SU-DHL-6 (cell line): Measurements from ENCODE around the gene RPH3AL.

Source experiments
- H2AFZ ChIP-seq: fragments of 200-600 bp; sonication (generic); 2 replicates; pipeline ENCODE4 v1.6.1; 2014; ENCODE audit warnings: low read depth, mild to moderate bottlenecking, moderate library complexity, mixed read lengths, antibody characterized with exemption, low read length; ENCODE audit not compliant: severe bottlenecking
- H3F3A ChIP-seq: fragments of 200-600 bp; shearing (Covaris generic); 2 replicates; pipeline ENCODE4 v1.6.0; 2016; ENCODE audit warnings: antibody characterized with exemption, mild to moderate bottlenecking; ENCODE audit not compliant: insufficient read depth
- H3K27ac ChIP-seq: fragments of 200-600 bp; sonication (generic); 2 replicates; pipeline ENCODE4 v1.5.1; 2016; ENCODE audit warnings: low read depth, mild to moderate bottlenecking, low read length, moderate library complexity, mixed read lengths
- H3K27me3 ChIP-seq: fragments of 200-600 bp; sonication (generic), shearing (Covaris generic); 2 replicates; pipeline ENCODE4 v1.6.0; 2014; ENCODE audit warnings: mild to moderate bottlenecking, low read length
- H3K36me3 ChIP-seq: fragments of 200-600 bp; sonication (generic); 2 replicates; pipeline ENCODE4 v1.6.1; 2014; ENCODE audit warnings: mild to moderate bottlenecking, low read length, mixed read lengths
- H3K4me2 ChIP-seq: fragments of 300-600, 200-600 bp; shearing (Covaris generic), sonication (generic); 2 replicates; pipeline ENCODE4 v1.6.0; 2014; ENCODE audit warnings: low read length, low read depth, mild to moderate bottlenecking; ENCODE audit not compliant: poor library complexity, severe bottlenecking
- H3K4me3 ChIP-seq: fragments of 200-600 bp; sonication (generic); 2 replicates; pipeline ENCODE4 v1.5.1; 2014; ENCODE audit warnings: antibody characterized with exemption, low read length, mild to moderate bottlenecking, mixed read lengths; ENCODE audit not compliant: insufficient read depth, poor library complexity, severe bottlenecking
- H3K79me2 ChIP-seq: fragments of 200-600 bp; sonication (generic); 2 replicates; pipeline ENCODE4 v1.6.1; 2014; ENCODE audit warnings: mild to moderate bottlenecking, low read length, moderate library complexity; ENCODE audit not compliant: insufficient read depth
- H3K9ac ChIP-seq: fragments of 200-600 bp; sonication (generic); 2 replicates; pipeline ENCODE4 v1.7.0; 2014; ENCODE audit warnings: mild to moderate bottlenecking, low read length
- H3K9me2 ChIP-seq: fragments of 200-600 bp; sonication (generic); replicated peaks from 2 replicates; pipeline ENCODE4 v1.6.1; 2014; ENCODE audit warnings: low read length; ENCODE audit not compliant: insufficient read depth
- H3K9me3 ChIP-seq: fragments of 200-600 bp; sonication (generic); 2 replicates; pipeline ENCODE4 v1.6.1; 2014; ENCODE audit warnings: low read length, mixed read lengths; ENCODE audit not compliant: insufficient read depth
- H4K20me1 ChIP-seq: fragments of 200-600 bp; sonication (generic); 2 replicates; pipeline ENCODE4 v1.6.1; 2014; ENCODE audit warnings: low read depth, mild to moderate bottlenecking, antibody characterized with exemption, low read length, moderate library complexity, mixed read lengths
- CTCF ChIP-seq: fragments of 200-600 bp; sonication (generic); IDR thresholded peaks from one replicate; pipeline ENCODE4 v1.5.1; 2017; ENCODE audit warnings: antibody characterized with exemption, mild to moderate bottlenecking, low read length, moderate library complexity; ENCODE audit not compliant: insufficient read depth, poor library complexity, severe bottlenecking
- EZH2phosphoT487 ChIP-seq: fragments of 200-600 bp; sonication (generic), shearing (Covaris generic); conservative IDR thresholded peaks from 2 replicates; pipeline ENCODE4 v1.6.1; 2018; ENCODE audit warnings: mild to moderate bottlenecking, antibody characterized with exemption, low read length, moderate library complexity, mixed read lengths

Gene RPH3AL

GRCh38 chr17:228951-229708 is 123.5 kb downstream of the RPH3AL start:
- no peaks in the 10 kb centered on the region for H3F3A ChIP-seq
- H3K4me2 ChIP-seq: no peak overlapping the region
- H3K4me3 ChIP-seq: no peak overlapping the region
- H2AFZ ChIP-seq: no peak overlapping the region
- H3K27ac ChIP-seq: no peak overlapping the region
- no peak overlapping the region for H3K9ac ChIP-seq
- no peaks in the 10 kb centered on the region for H3K9me3 ChIP-seq
- no peaks in the 10 kb centered on the region for H3K9me2 ChIP-seq
- H3K36me3 ChIP-seq: no peaks in the 10 kb centered on the region
- H4K20me1 ChIP-seq: no peaks in the 10 kb centered on the region
- no peaks in the 10 kb centered on the region for H3K27me3 ChIP-seq
- no peaks in the 10 kb centered on the region for H3K79me2 ChIP-seq
- TF ChIP-seq EZH2phosphoT487 (no peak), CTCF (no peak)

GRCh38 chr17:227946-228615 is 124.5 kb downstream of the RPH3AL start:
- Histone ChIP-seq H3K36me3 (no peaks in the 10 kb centered on the region), H3K27me3 (no peaks in the 10 kb centered on the region), H2AFZ (no peak overlapping the region), H3K79me2 (no peaks in the 10 kb centered on the region), H3K9me3 (no peaks in the 10 kb centered on the region), H3F3A (no peaks in the 10 kb centered on the region), H3K27ac (no peak overlapping the region), H3K4me2 (no peak overlapping the region), H3K9ac (no peak overlapping the region), H3K9me2 (no peaks in the 10 kb centered on the region), H3K4me3 (no peak overlapping the region), H4K20me1 (no peaks in the 10 kb centered on the region)
- TF ChIP-seq CTCF (no peak), EZH2phosphoT487 (no peak)

- Histone ChIP-seq H2AFZ (no peak overlapping the region), H3K9me2 (no peaks in the 10 kb centered on the region), H4K20me1 (no peaks in the 10 kb centered on the region), H3K27ac (no peak overlapping the region), H3K9ac (no peak overlapping the region), H3K36me3 (no peaks in the 10 kb centered on the region), H3F3A (no peaks in the 10 kb centered on the region), H3K27me3 (no peaks in the 10 kb centered on the region), H3K9me3 (no peaks in the 10 kb centered on the region), H3K79me2 (no peaks in the 10 kb centered on the region), H3K4me2 (no peak overlapping the region), H3K4me3 (no peak overlapping the region)
- TF ChIP-seq CTCF: no peak
- no peak for TF ChIP-seq EZH2phosphoT487
Measured at GRCh38 chr17:227078-227945, 125.3 kb downstream of the RPH3AL start.
